K562 (cell line): ENCODE data around the gene BCAS3. TPM values are rescaled to one million over a fixed set of nuclear protein-coding genes. Genes with fewer than 3 reads are reported as not detected.

ENCODE experiments used
- ATAC-seq: fragments of 200-7000 bp; cut with Tn5 transposase; 3 replicates; pipeline ENCODE4 v1.9.1; 2020; ENCODE audit warnings: moderate library complexity
- BruUV-seq: library from RNA; stranded (reverse); fragments of 400-500 nt; replicated peaks from 2 replicates; lab custom pipeline; 2021; lab: Mats Ljungman, UMichigan
- CTCF ChIA-PET: fragments of 300-600 bp; formaldehyde crosslinking; extraction: SDS; loops from one replicate; lab custom pipeline; 2021; ENCODE audit warnings: low intra/inter-chr PET ratio; lab: Yijun Ruan, JAX
- POLR2A ChIA-PET: fragments of 300-600, 350-650 bp; sonication (Branson Sonifier 250); formaldehyde crosslinking; extraction: SDS; loops from one replicate; lab custom pipeline; 2021; ENCODE audit warnings: antibody characterized with exemption, inconsistent platforms; lab: Yijun Ruan, JAX
- DNase-seq, 4 experiments: peaks; one replicate each; pipeline versions ENCODE4 v3.0.0 to v3.0.0-alpha.2; 2011 to 2018; ENCODE audit warnings: low spot score in 3 of 4, mixed read lengths in 3 of 4; ENCODE audit errors: extremely low read depth in 1 of 4
- FAIRE-seq: peaks from 2 replicates; lab custom pipeline; 2011; peaks lifted over from hg19 to GRCh38; lab: Jason Lieb, UNC
- H2AFZ ChIP-seq: 2 replicates; pipeline ENCODE4 v1.6.0; 2011; ENCODE audit warnings: low read depth, low read length, control low read depth, inconsistent platforms
- H3K27ac ChIP-seq: fragments of 200-600 bp; 3 replicates; pipeline ENCODE4 v1.8.0; 2011; ENCODE audit warnings: low read depth, mild to moderate bottlenecking, control low read depth, inconsistent platforms, low read length, moderate library complexity, mixed read lengths; ENCODE audit errors: extremely low read depth
- H3K27me3 ChIP-seq, 2 experiments: fragments of 300-600 bp in 1 of 2; 2 replicates in 1 of 2; 3 replicates in 1 of 2; pipeline versions ENCODE4 v1.6.0 to v1.8.0; 2011; ENCODE audit warnings: inconsistent platforms in 2 of 2, low read length in 2 of 2, mild to moderate bottlenecking in 1 of 2, mixed read lengths in 1 of 2, moderate library complexity in 1 of 2; ENCODE audit not compliant: control insufficient read depth in 2 of 2, insufficient read depth in 2 of 2
- H3K36me3 ChIP-seq: fragments of 300-600 bp; 3 replicates; pipeline ENCODE4 v1.8.0; 2011; ENCODE audit warnings: mild to moderate bottlenecking, low read length, inconsistent platforms; ENCODE audit not compliant: control insufficient read depth, insufficient read depth
- H3K4me1 ChIP-seq, 2 experiments: fragments of 200-600 bp in 1 of 2; replicated peaks in 1 of 2; 2 replicates in 1 of 2; 3 replicates in 1 of 2; pipeline versions ENCODE4 v1.5.1 to v1.8.0; 2011; ENCODE audit warnings: inconsistent platforms in 2 of 2, low read length in 2 of 2, mild to moderate bottlenecking in 1 of 2, mixed read lengths in 1 of 2, moderate library complexity in 1 of 2; ENCODE audit not compliant: control insufficient read depth in 2 of 2, insufficient read depth in 2 of 2
- H3K4me2 ChIP-seq: 2 replicates; pipeline ENCODE4 v1.6.1; 2011; ENCODE audit warnings: low read length, control low read depth, inconsistent platforms, mixed read lengths; ENCODE audit not compliant: insufficient read depth
- H3K4me3 ChIP-seq: fragments of 200-600 bp; sonication (generic), shearing (Covaris generic); 2 replicates; pipeline ENCODE4 v1.5.1; 2016; ENCODE audit warnings: control low read depth, inconsistent platforms
- H3K79me2 ChIP-seq: fragments of 200-600 bp; 3 replicates; pipeline ENCODE4 v1.8.0; 2011; ENCODE audit warnings: low read length, inconsistent platforms; ENCODE audit not compliant: control insufficient read depth, insufficient read depth
- H3K9ac ChIP-seq, 2 experiments: 2 replicates each; pipeline versions ENCODE4 v1.6.0 to v1.6.1; 2011; ENCODE audit warnings: low read depth in 2 of 2, low read length in 2 of 2, control low read depth in 1 of 2, inconsistent platforms in 1 of 2, mild to moderate bottlenecking in 1 of 2, mixed read lengths in 1 of 2; ENCODE audit not compliant: insufficient read depth in 1 of 2
- H3K9me1 ChIP-seq: one replicate; pipeline ENCODE4 v1.6.0; 2011; ENCODE audit warnings: inconsistent platforms, mild to moderate bottlenecking, low read length, moderate library complexity; ENCODE audit not compliant: control insufficient read depth, insufficient read depth
- H3K9me3 ChIP-seq: replicated peaks from 2 replicates; pipeline ENCODE4 v1.5.1; 2011; ENCODE audit warnings: low read depth, low read length, inconsistent platforms; ENCODE audit not compliant: control insufficient read depth, insufficient read depth
- H4K20me1 ChIP-seq: replicated peaks from 2 replicates; pipeline ENCODE4 v1.6.1; 2011; ENCODE audit warnings: low read length, inconsistent platforms, mixed read lengths; ENCODE audit not compliant: control insufficient read depth, insufficient read depth
- GABPA ChIP-seq: fragments of 200-800 bp; sonication (Bioruptor generic); conservative IDR thresholded peaks from 2 replicates; pipeline ENCODE4 v1.6.1; 2016; ENCODE audit warnings: low read depth, missing genetic modification characterization, missing compliant biosample characterization
- JUNB ChIP-seq: fragments of 450-650 bp; formaldehyde crosslinking; conservative IDR thresholded peaks from 2 replicates; pipeline ENCODE4 v1.4.0; 2020; ENCODE audit warnings: mild to moderate bottlenecking
- KDM4B ChIP-seq, 2 experiments: fragments of 450-650 bp in 1 of 2; sonication (generic) in 1 of 2; IDR thresholded peaks; 2 replicates each; pipeline ENCODE4 v1.6.1; 2016 to 2017; ENCODE audit warnings: borderline replicate concordance in 2 of 2, antibody characterized with exemption in 1 of 2, low read depth in 1 of 2, mild to moderate bottlenecking in 1 of 2
- ZNF316 ChIP-seq: fragments of 450-650 bp; IDR thresholded peaks from 2 replicates; pipeline ENCODE4 v1.6.1; 2016
- WGBS: fragments of 100-300 bp; shearing (Covaris generic); methylation state at CpG from one replicate; pipeline ENCODE4 v1.1.6; 2016; ENCODE audit warnings: low coverage, mixed read lengths; ENCODE audit not compliant: insufficient coverage; ENCODE audit errors: missing lambda C conversion rate; 5-methylcytosine and 5-hydroxymethylcytosine counted together
- in situ Hi-C: fragments of 300-500 bp; cut with MboI; formaldehyde crosslinking; loops from 4 replicates; pipeline ENCODE4 v1.15.0; 2018; ENCODE audit warnings: inconsistent platforms, mixed read lengths
- intact Hi-C: fragments of 100-400 bp; cut with micrococcal nuclease; formaldehyde crosslinking; loops from 2 replicates; pipeline ENCODE4 v1.14.2; 2022
- polyA plus RNA-seq, 8 experiments: library from polyadenylated mRNA; depleted of rRNA in 4 of 8; stranded (reverse) in 5 of 8; unstranded in 3 of 8; fragments of >200 nt; fragmentation: Nextera tagmentation in 2 of 8; fragmentation: Illumina TruSeq in 1 of 8; extraction: Ambion mirVana in 2 of 8; extraction: Trizol in 1 of 8; gene quantifications; 2 replicates each; pipeline versions ENCODE4 v1.2.1 to v1.2.3, GENCODE V29; 2011 to 2014; ENCODE audit warnings: inconsistent platforms in 1 of 8, missing spikeins in 1 of 8
- total RNA-seq, 7 experiments: library from RNA; depleted of rRNA in 6 of 7; stranded (reverse); fragments of >200 nt in 6 of 7; fragmentation: Illumina TruSeq in 2 of 7; extraction: Trizol in 2 of 7; gene quantifications; 2 replicates each; pipeline versions ENCODE4 v1.2.1 to v1.2.3, GENCODE V29; 2011 to 2021; ENCODE audit warnings: low replicate concordance in 1 of 7
- TF ChIP-seq, protein P1 (sequence below): fragments of 450-650 bp; conservative IDR thresholded peaks from 2 replicates; pipeline ENCODE4 v1.6.1; 2016; ENCODE audit warnings: missing genetic modification characterization, low read depth, mild to moderate bottlenecking, missing compliant biosample characterization, moderate library complexity
- TF ChIP-seq, protein P2 (sequence below), 3 experiments: fragments of 200-800 bp in 1 of 3; fragments of 250-450 bp in 1 of 3; fragments of 450-650 bp in 1 of 3; sonication (Bioruptor Pico) in 1 of 3; sonication (Bioruptor generic) in 1 of 3; formaldehyde crosslinking in 1 of 3; IDR thresholded peaks; 2 replicates each; pipeline versions ENCODE4 v1.6.1 to v1.8.0; 2016 to 2022; ENCODE audit warnings: mild to moderate bottlenecking in 2 of 3, missing genetic modification characterization in 2 of 3, missing compliant biosample characterization in 1 of 3, moderate library complexity in 1 of 3

The BCAS3 gene
- total and polyA plus RNA-seq, 9 of the 15 experiments (the other 6 are each of a cell fraction or from before 2014, with no cell fraction given) = 1.9 to 5.5 (median 3.5) TPM

DNA sequence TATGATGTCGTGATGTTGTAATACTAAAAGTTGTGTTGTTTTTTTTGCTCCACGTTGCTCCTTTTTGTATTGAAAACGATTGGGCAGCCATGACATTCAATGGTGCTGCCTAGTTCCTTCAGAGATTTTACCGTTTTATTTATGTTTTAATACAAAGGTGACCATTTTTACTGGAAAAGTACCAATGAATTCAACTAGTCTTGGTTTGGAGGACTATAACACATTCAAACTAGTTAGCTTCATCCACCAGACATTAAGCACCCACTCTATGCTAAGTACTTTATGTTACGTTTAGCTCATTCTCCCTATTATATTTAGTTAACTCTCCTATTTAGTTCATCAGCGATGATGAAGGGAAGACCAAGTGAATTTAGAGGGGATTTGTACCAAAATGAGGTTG is 605.4 kb downstream of the BCAS3 start:
- H3K79me2 ChIP-seq = no peaks in the 10 kb centered on the region
- no peak overlapping the region for H2AFZ ChIP-seq
- intact Hi-C loops (no loop called here), in situ Hi-C loops (no loop called here)
- POLR2A ChIA-PET = interaction anchor here (0.6 kb wide), 1 partner anchor 18 kb away, joined by 4 read pairs; no protein-coding TSS in a partner anchor
- FAIRE-seq (no peak), ATAC-seq (no peak), DNase-seq (no peak)
- BruUV-seq = no TSS peak
- H3K9me1 ChIP-seq = no peaks in the 10 kb centered on the region
- H3K4me3 ChIP-seq = no peak overlapping the region
- H3K36me3 ChIP-seq = no peaks in the 10 kb centered on the region
- H4K20me1 ChIP-seq = no peaks in the 10 kb centered on the region
- H3K4me2 ChIP-seq = no peak overlapping the region
- no peak overlapping the region for H3K27ac ChIP-seq
- TF ChIP-seq KDM4B (IDR thresholded peaks at IDR 0.05; ENCODE audit: borderline replicate concordance in 2 of 2, low read depth in 1 of 2) (no peak), JUNB (no peak), GABPA (tag) (no peak), ZNF316 (no peak)
- TF ChIP-seq, protein P1, sequence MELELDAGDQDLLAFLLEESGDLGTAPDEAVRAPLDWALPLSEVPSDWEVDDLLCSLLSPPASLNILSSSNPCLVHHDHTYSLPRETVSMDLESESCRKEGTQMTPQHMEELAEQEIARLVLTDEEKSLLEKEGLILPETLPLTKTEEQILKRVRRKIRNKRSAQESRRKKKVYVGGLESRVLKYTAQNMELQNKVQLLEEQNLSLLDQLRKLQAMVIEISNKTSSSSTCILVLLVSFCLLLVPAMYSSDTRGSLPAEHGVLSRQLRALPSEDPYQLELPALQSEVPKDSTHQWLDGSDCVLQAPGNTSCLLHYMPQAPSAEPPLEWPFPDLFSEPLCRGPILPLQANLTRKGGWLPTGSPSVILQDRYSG (tag) = no peak
- TF ChIP-seq, protein P2, sequence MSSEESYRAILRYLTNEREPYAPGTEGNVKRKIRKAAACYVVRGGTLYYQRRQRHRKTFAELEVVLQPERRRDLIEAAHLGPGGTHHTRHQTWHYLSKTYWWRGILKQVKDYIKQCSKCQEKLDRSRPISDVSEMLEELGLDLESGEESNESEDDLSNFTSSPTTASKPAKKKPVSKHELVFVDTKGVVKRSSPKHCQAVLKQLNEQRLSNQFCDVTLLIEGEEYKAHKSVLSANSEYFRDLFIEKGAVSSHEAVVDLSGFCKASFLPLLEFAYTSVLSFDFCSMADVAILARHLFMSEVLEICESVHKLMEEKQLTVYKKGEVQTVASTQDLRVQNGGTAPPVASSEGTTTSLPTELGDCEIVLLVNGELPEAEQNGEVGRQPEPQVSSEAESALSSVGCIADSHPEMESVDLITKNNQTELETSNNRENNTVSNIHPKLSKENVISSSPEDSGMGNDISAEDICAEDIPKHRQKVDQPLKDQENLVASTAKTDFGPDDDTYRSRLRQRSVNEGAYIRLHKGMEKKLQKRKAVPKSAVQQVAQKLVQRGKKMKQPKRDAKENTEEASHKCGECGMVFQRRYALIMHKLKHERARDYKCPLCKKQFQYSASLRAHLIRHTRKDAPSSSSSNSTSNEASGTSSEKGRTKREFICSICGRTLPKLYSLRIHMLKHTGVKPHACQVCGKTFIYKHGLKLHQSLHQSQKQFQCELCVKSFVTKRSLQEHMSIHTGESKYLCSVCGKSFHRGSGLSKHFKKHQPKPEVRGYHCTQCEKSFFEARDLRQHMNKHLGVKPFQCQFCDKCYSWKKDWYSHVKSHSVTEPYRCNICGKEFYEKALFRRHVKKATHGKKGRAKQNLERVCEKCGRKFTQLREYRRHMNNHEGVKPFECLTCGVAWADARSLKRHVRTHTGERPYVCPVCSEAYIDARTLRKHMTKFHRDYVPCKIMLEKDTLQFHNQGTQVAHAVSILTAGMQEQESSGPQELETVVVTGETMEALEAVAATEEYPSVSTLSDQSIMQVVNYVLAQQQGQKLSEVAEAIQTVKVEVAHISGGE (CRISPR knock-in tag; IDR thresholded peaks at IDR 0.05) = peak in 1 of 3 experiments; percentile 64; a peak in 1 of 6 replicates
- CTCF ChIA-PET = no interaction called here
- WGBS = 3% methylated on average over 6 of the region's 6 CpGs
- peaks cover 4 to 7% of the 10 kb centered on the region in 2 experiments; a peak in 2 of 5 replicates for H3K27me3 ChIP-seq
- H3K9ac ChIP-seq = no peak overlapping the region
- H3K4me1 ChIP-seq = no peaks in the 10 kb centered on the region
- H3K9me3 ChIP-seq = no peaks in the 10 kb centered on the region
